ENCODE data around the gene PCSK5.
"Not testable (repeated sequence)": the region's sequence is repeated elsewhere in the genome, so short reads cannot be mapped to it uniquely, and the experiment has no call there.

The PCSK5 gene

GRCh38 chr9:76020652-76021051 lies 130.2 kb downstream of the PCSK5 start:
- no peak for DNase-seq

- DNase-seq, result no peak
Measured at GRCh38 chr9:76022317-76022716, 131.8 kb downstream of the PCSK5 start.

- DNase-seq, result no peak
Measured at GRCh38 chr9:76023715-76024195, 133.3 kb downstream of the PCSK5 start.

- DNase-seq, result no peak
Measured at GRCh38 chr9:76025286-76025685, 134.8 kb downstream of the PCSK5 start.

GRCh38 chr9:76026796-76027195 lies 136.3 kb downstream of the PCSK5 start:
- DNase-seq, result no peak

GRCh38 chr9:76027416-76027815 lies 136.9 kb downstream of the PCSK5 start:
- no peak for DNase-seq

GRCh38 chr9:76027861-76028260 lies 137.4 kb downstream of the PCSK5 start:
- DNase-seq, result no peak

- DNase-seq, result no peak
Measured at GRCh38 chr9:76032038-76032796, 141.7 kb downstream of the PCSK5 start.

GRCh38 chr9:76032797-76033373 lies 142.4 kb downstream of the PCSK5 start:
- DNase-seq, result no peak

GRCh38 chr9:76034049-76034448 lies 143.6 kb downstream of the PCSK5 start:
- no peak for DNase-seq

- no peak for DNase-seq
Measured at GRCh38 chr9:76036762-76037161, 146.3 kb downstream of the PCSK5 start.

- DNase-seq, result no peak
Measured at GRCh38 chr9:76037587-76038225, 147.2 kb downstream of the PCSK5 start.

GRCh38 chr9:76038431-76038830 lies 148.0 kb downstream of the PCSK5 start:
- no peak for DNase-seq

- DNase-seq, result no peak
Measured at GRCh38 chr9:76044266-76044819, 153.9 kb downstream of the PCSK5 start.

- no peak for DNase-seq
Measured at GRCh38 chr9:76045221-76045620, 154.7 kb downstream of the PCSK5 start.

GRCh38 chr9:76049341-76049740 lies 158.9 kb downstream of the PCSK5 start:
- DNase-seq, result no peak

- no peak for DNase-seq
Measured at GRCh38 chr9:76067696-76068095, 177.2 kb downstream of the PCSK5 start.

GRCh38 chr9:76077537-76077936 lies 187.1 kb downstream of the PCSK5 start:
- DNase-seq, result no peak

- DNase-seq, result not testable (repeated sequence)
Measured at GRCh38 chr9:76081281-76081680, 190.8 kb downstream of the PCSK5 start.

- DNase-seq, result no peak
Measured at GRCh38 chr9:76082057-76082456, 191.6 kb downstream of the PCSK5 start.

GRCh38 chr9:76085596-76085995 lies 195.1 kb downstream of the PCSK5 start:
- DNase-seq, result no peak

- DNase-seq, result no peak
Measured at GRCh38 chr9:76086539-76086938, 196.1 kb downstream of the PCSK5 start.

- no peak for DNase-seq
Measured at GRCh38 chr9:76087976-76088375, 197.5 kb downstream of the PCSK5 start.

GRCh38 chr9:76090330-76090729 lies 199.9 kb downstream of the PCSK5 start:
- no peak for DNase-seq

Measured in activated gamma-delta T cell (primary cell).